Neutrophil (primary cell): ENCODE results near the gene HOXD10.

Experiments
- H3K27ac ChIP-seq: fragments of 200-600 bp; sonication (generic); 2 replicates; pipeline ENCODE4 v1.5.1; 2016; ENCODE audit warnings: mild to moderate bottlenecking, moderate library complexity
- H3K27me3 ChIP-seq: fragments of 200-600 bp; sonication (generic); 2 replicates; pipeline ENCODE4 v1.6.0; 2016; ENCODE audit warnings: mild to moderate bottlenecking
- H3K36me3 ChIP-seq: fragments of 200-600 bp; sonication (generic); 2 replicates; pipeline ENCODE4 v1.5.1; 2017
- H3K4me1 ChIP-seq, 2 experiments: fragments of 200-600 bp in 1 of 2; sonication (generic) in 1 of 2; 1 replicate in 1 of 2; 2 replicates in 1 of 2; pipeline versions ENCODE4 v1.5.1 to v1.6.1; 2013 to 2016; ENCODE audit warnings: low read depth in 1 of 2, low read length in 1 of 2, mild to moderate bottlenecking in 1 of 2, moderate library complexity in 1 of 2; ENCODE audit not compliant: control insufficient read depth in 1 of 2, insufficient read depth in 1 of 2
- H3K4me3 ChIP-seq, 2 experiments: fragments of 200-600 bp in 1 of 2; sonication (generic) in 1 of 2; 1 replicate in 1 of 2; 2 replicates in 1 of 2; pipeline ENCODE4 v1.5.1; 2013 to 2016; ENCODE audit warnings: low read depth in 1 of 2, low read length in 1 of 2, mild to moderate bottlenecking in 1 of 2, moderate library complexity in 1 of 2
- H3K9me3 ChIP-seq: fragments of 200-600 bp; sonication (generic); 2 replicates; pipeline ENCODE4 v1.5.1; 2016
- CTCF ChIP-seq: fragments of 200-600 bp; sonication (generic); IDR thresholded peaks from 2 replicates; pipeline ENCODE4 v1.5.1; 2016; ENCODE audit warnings: antibody characterized with exemption

HOXD10 gene

DNA sequence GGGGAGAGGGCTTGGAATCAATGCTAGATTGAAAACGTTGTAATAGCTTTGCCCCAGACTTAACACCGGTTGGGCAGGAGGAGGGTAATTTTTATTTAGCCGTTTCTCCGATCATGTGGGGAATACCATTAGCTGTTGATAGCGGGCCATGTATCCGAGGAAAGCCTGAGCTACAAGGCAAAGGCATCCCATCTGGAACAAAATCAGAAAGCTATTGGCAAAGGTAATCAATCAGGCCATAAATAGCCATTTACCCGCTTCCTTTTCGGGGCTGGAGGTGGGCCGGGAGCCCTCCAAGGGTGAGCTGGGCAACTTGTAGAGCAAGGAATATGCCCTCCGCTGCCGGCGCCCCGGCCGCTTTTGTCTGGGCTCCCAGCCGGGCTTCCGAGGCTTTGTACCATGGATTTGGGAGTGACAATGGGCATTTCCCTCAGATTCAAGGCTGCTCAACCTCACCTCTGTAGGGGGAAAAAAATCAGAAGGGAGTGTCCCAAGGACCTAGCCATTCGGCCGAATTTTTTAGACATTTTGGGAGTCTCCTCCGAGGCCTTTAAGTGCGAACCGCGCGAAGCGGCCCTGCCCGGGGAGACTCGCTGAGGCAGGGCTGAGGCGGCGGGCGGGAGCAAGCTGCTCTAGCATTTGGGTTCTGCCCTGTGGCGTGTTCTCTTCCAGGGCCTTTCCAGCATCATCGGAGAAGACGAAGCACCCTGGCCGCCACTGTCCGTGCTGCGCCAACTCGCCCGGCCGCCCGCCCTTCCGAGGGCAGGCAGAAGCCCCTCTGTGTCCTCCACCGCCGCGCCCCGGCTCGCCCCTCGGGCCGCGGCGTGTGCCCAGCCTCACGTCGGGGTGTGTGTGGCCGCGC is 4.8 kb downstream of the HOXD10 start:
- Histone ChIP-seq H3K4me3 (no peak overlapping the region), H3K27me3 (peaks cover 100% of the 10 kb centered on the region), H3K9me3 (no peaks in the 10 kb centered on the region), H3K36me3 (no peaks in the 10 kb centered on the region), H3K27ac (no peak overlapping the region), H3K4me1 (peaks cover 3 to 18% of the 10 kb centered on the region in 2 experiments)
- TF ChIP-seq CTCF: no peak

GRCh38 chr2:176122052-176122682 is 5.6 kb downstream of the HOXD10 start:
- no peak overlapping the region for H3K27ac ChIP-seq
- TF ChIP-seq CTCF: no peak
- peak overlapping the region; percentile 27 to 34 for H3K4me3 ChIP-seq

GRCh38 chr2:176122683-176123410 is 6.3 kb downstream of the HOXD10 start, which contains the start of gene HOXD9:
Gene HOXD9 (plus strand): TSS chr2:176122719. CDS start chr2:176122769, 50 bp downstream.
- TF ChIP-seq CTCF: no peak
- Histone ChIP-seq H3K36me3 (no peaks in the 10 kb centered on the region), H3K4me1 (peaks cover 3 to 18% of the 10 kb centered on the region in 2 experiments), H3K4me3 (peak within 1 kb of the TSS; percentile 27 to 34), H3K27ac (no peak within 1 kb of the TSS), H3K27me3 (peaks cover 100% of the 10 kb centered on the region), H3K9me3 (no peaks in the 10 kb centered on the region)

More at GRCh38 chr2:176122052-176122682, 5.6 kb downstream of the HOXD10 start:
- H3K27me3 ChIP-seq: peaks cover 100% of the 10 kb centered on the region
- peaks cover 3 to 18% of the 10 kb centered on the region in 2 experiments for H3K4me1 ChIP-seq
- no peaks in the 10 kb centered on the region for H3K9me3 ChIP-seq
- H3K36me3 ChIP-seq: no peaks in the 10 kb centered on the region

- H3K4me3 ChIP-seq: no peak overlapping the region
- no peak for TF ChIP-seq CTCF
- H3K9me3 ChIP-seq: no peaks in the 10 kb centered on the region
- peaks cover 6 to 18% of the 10 kb centered on the region in 2 experiments for H3K4me1 ChIP-seq
- H3K27ac ChIP-seq: no peak overlapping the region
- H3K27me3 ChIP-seq: peaks cover 100% of the 10 kb centered on the region
- no peaks in the 10 kb centered on the region for H3K36me3 ChIP-seq
Observed at GRCh38 chr2:176123411-176124109, 7.0 kb downstream of the HOXD10 start.
